Fibroblast of skin of left quadriceps (primary cell): ENCODE results near the gene CCDC27.

Experiments used
- DNase-seq, 2 experiments: peaks; one replicate each; pipeline ENCODE4 v3.0.0-alpha.2; 2013; ENCODE audit warnings: low read depth in 2 of 2

Gene CCDC27

DNA sequence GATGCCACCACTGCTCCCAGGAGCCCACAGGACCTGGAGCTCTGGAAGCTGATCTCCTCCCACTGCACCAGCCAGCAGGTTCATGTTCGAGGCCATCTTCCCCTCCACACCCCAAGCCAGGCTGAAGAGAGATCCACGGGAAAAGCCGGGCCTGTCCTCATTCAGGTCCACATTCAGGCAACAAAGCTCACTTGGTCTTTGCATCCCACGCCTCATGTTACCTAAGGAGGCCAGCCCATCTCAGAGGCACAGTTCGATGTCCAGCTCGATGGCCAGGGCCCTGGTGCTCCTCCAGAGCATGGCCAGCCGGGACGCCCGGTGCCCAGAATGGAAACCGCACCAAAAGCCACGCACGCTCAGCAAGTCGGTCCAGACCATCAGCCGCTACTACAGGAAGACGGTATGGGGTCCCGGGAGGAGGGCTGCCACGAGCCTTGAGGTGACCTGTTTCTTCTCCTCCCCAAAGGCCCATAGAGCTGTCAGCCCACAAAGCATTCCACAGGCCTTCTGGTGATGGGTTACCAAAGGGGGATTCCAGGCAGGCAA is at the start of gene CCDC27:
Gene CCDC27, plus strand, starts transcription at position 51 of the 546 bp plus-strand sequence. Its CDS starts 32 bp downstream, at position 83.
- no peak for DNase-seq

DNA sequence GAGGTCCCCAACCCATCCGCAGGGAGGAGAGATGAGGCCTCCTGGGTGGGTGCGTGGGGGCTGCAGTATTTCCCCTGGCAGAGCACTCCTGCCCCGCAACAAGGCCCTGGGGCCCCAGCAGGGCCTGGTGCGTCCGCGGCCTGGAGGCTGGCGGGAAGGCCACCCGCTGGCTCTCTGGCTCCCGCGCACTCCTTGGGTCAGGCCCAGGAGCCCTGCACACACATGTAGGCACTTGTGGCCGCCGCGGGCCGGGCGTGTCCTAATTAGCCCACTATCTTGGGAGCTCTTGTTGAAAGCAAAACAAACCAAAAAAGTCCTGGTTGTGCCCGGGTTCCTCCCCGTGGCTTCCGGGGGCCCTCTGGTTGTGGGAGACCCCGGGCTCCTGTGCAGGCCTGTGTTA is 49.7 kb upstream of the CCDC27 start:
- DNase-seq: no peak

DNA sequence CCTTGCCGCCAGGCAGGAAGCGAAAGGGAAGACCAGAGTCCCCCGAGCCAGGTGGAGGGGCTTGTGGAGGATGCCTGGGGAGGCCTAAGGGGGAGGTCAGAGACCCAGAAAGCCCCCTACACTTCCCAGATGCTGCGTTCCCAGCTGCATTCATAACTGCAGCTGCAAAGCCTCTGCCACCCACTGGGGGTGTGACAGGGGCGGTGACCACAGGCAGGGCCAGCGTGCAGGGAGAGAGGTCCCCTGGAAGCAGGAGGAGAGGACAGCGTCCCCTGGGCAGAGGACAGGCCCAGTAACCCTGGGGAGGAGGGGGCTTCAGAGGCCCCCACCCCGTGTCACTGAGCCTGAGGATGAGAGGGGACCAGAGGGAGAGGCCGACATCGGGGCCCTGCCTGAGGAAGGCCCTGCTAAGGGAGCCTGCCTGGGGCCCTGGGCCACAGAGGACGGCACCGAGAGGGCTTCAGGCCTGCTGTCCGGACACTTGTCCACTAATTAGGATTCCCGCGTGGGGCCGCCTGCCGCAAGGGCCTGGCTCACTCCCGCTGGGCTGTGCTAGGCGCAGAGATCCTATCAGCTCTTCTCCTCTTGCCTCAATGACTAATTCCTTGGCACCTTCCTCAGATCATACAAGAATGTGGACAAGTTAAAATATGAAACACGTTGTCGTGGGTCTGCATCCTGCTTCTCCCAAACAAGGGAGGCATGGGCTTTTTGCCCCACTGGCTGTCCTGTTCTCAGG is 49.1 kb upstream of the CCDC27 start:
- DNase-seq: peak in 1 of 2 experiments; percentile 1

DNA sequence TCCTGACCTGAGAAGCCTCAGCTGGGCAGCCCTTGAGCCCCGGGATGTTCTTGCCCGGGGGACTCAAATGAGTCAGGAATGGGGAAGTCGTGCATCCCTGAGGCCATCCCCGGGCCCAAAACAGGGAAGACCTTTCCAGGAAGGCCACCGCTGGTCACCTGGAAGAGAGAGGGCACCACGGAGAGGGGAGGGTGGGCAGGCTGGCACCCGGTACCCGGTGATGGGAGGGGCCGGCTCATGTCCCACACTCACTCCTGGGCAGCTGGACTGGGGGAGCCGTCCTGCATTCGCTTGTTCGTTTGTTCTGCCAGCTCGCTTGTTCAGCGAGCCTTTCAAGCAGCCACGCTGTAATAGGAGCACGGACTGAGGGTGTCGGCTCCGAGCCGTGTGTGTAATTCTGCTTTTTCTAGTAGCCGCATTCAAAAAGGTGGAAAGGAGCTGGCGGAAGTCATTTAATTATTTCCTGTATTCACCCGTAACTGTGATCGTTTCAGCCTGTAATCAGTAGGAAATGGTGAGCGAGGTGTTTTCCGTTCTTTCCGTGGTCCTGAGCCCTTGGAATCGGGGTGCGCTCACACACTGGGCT is 48.4 kb upstream of the CCDC27 start:
- no peak for DNase-seq

DNA sequence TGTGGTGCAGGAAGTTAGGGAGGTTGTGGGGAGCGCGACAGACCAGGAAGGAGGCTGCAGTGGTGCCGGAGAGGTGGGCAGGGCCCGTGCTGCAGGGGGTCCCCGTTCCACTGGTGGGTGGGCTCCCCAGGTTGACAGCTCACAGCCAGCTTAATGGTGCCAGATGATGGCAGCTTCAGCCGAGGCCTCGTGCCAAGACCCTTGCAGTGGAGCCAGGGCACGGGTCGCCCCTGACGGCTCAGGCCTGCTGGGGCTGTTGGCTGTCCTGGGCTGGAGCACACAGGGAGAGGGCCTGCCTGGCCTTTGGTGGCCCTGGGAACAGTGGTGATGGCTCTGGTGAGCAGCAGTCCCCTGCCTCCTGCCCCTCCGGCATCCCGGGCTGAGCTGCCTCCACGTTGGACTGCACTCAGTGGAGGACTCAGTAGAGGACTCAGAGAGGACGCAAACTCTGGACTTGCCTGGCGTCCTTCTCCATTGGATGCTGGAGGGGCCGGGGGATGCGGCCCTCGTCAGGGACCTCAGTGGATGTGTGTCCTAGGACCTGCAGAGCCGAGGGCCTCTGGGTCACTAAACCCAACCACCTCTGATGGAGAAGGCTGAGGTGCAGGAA is 46.8 kb upstream of the CCDC27 start:
- DNase-seq: no peak

DNA sequence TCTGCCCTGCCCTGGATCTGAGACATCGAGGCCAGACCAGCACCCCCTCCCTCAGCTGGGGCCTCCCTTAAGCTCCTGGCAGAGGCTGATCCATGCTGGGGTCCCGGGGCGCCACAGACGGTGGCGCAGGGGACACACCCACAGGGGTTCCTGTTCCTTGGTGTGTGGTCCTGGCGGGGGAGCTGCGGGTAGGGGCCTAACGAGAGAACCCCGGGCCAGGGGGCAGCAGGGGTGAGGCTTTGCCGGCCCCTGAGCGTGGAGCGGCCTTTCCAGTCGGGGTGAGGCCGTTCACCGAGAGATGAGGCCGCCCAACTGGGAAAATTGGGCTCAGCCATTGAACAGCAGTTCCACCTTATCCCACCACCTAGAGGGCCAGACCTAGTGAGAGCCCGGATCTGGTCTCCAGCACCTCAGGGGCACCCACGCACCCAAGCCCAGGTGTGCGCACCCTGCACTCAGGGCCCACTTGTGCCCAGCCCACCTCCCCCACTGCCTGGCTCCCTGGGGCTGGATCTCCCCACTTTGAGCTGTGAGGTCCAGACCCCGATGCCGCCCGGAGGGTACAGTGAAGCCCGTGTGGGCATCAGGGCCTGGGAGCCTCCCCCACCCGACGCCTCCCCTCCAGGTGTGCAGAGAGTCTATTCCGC is 45.5 kb upstream of the CCDC27 start:
- DNase-seq: no peak

DNA sequence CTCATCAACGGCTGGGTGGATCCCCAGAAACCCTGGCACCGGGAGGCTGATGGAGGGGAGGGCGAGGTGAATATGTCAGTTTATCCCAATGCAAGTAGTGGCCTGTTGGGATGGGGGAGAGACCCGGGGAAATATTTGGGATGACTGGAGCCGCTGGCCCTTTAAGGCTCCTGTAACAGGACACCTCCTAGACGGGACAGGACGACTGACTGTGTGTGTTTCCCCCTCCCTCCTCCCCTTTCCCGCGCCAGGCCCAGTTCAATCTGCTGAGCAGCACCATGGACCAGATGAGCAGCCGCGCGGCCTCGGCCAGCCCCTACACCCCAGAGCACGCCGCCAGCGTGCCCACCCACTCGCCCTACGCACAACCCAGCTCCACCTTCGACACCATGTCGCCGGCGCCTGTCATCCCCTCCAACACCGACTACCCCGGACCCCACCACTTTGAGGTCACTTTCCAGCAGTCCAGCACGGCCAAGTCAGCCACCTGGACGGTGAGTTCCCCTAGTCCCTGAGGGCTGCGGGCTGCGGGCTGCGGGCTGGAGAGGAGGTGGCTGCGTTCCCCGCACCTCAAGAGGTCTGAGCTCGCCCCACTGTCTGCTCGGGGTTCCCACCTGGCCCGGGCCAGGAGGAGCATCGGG is 44.8 kb upstream of the CCDC27 start:
- no peak for DNase-seq

DNA sequence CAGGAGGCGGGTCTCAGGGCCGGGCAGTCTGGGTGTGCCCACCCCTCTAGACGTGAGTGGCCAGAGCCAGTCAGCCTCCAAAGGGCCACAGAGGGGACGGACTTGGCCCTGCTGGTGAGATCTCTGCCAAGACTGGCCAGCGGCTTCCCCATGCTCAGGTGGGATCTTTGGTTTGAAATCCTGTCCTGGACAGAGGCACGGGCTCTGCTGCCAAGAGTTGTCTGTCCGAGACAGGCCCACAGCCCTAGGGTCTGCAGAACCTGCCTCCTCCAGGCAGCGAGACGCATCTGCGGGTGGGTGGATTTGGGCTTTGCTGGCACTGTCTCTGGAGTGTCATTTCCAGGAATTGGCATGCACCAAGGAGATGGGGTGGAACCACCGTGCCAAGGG is 44.3 kb upstream of the CCDC27 start:
- DNase-seq: no peak

DNA sequence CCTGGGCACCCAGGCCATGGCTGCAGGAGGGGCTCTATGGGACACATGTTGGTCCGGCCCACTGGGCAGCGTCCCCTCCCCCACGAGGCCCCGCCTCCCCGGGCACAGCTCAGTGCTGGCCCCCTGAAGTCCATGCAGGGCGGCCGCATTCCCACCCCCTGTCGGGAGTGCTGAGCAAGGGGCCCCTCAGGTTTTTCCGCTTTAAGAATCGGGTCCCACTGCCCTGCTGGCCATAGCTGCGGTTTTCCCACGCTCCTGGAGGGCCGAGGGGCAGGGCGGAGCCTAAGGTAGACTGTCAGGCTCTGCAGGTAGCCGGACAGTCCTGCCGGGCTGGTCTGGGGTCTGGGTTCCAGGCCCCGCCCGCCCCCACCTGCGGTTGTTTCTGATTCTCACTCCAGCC is 43.5 kb upstream of the CCDC27 start:
- no peak for DNase-seq

DNA sequence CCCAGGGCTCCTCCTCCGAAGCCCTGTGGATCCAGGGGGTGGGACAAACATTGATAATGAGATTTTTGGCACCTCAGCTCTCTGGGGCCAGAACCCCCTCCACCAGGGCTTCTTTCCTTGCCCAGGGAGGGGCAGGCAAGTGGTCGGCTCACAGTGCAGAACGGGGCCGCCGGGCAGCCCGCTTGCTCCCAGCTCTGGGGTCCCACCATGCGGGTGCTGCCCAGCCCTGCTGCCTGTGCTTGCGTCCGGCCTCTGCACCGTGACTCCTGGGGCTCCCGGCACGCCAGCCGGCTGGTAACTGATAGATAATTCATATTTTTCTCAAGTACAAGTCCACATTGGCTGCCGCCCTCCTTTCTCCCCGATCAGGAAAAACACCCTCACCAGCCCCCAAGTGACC is 42.0 kb upstream of the CCDC27 start:
- DNase-seq: no peak

DNA sequence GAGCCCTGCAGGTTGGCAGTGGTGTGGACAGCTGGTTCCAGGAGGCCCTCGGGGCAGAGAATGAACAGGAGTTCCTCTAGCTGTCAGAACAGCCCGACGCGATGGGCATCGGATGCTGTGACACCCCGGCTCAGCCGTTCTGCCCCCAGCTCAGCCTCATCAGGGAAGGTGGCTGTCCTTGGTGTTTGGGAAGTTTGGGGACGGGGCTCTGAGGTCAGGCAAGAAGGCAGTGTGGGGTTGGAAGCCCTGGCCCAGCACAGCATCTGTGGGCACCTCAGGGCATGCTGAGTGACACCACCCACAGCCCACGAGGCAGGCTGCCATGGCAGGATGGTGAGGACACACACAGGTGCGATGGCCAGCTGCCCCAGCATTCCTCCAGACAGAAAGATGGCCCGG is 40.9 kb upstream of the CCDC27 start:
- DNase-seq: no peak

DNA sequence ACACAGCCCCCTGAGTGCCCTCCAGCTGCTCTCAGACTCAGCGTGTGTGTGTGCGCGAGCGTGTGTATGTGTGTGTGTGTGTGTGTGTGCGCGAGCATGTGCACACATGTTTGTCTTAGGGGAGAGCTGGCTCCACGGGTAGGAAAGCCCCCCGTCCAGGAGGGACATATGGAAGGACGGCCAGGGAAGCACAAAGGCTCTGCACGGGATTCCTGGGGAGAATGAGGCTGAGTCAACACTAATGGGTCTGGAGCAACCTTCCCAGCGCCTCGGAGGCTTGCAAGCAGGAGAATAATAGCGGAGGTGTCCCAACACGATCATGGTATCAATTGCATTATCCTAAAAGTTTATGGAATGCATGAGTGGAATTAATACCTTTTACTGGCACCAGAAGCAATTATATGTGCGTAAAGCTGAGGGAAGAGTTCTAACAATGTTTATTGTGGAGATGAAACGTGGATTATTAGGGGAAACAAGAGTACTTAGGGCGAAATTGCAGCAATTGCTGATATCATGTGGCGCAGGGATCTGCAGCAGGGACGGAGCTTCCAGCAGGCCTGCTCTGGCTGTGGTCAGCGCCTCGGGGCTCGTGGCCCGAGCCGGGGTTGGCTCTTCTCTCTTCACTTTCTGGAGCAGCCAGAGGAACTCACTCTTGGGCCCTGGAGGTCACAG is 40.3 kb upstream of the CCDC27 start:
- DNase-seq: no peak

DNA sequence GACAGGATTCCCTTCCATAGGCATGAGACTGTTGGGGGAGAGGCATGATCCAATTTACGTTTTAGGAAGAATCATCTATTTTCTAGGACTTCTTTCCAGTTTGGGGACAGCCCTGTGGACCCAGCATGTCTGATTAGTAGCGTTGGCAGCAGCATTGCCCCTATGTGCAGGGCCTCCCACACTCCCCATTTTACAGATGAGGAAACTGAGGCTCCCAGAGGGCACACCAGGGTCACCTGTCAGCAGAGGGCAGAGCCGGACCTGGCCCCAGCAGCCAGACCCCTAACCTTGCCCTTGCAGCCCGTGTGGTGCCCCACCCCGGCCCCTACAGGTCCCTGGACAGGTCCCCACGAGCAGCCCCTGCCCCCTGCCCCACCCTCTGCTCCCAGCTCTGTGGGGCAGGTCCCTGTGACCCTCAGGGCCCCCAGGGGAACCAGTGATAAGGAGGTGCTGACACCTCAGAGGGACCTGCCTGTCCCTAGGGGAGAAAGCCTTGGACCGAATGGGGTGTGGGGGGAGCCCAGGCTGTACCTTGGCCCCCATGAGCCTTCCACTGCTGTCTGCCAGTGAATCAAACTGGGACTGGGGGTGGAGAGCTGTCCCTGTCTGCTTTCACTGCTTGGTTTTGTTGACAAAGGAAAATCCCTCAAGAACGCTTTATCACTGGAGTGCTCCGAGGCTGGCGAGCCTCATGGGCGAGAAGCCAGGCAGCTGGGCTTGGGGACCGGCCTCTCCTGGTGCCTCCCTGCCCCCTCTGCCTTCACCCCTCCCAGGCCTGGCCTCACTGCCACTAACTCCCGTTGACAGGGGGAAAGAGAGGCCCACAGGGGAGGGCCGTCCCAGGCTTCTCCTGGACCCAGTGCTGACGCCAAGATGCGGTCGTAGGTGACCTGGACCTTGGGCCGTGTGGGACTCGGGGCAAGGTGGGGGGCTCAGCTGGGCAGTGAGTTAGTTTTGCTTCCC is 39.4 kb upstream of the CCDC27 start:
- no peak for DNase-seq

DNA sequence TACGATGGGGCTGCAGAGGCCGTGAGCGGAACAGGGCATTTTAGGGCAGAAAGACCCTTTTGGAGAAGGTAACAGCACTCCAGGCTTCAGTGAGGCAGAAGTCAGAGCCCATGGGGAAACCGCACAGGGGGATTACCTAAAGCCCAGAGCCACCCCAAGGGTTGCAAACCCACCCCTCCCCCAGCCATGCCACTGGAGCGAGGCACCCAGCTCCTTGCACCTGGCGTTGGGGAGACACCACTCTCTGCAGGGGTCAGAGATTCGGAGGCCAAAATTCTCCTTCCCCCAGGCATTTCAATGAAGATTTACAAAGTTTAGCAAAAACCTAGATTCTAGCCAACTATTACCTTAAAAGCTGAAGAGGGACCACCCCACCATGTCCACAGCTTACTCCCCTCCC is 38.4 kb upstream of the CCDC27 start:
- no peak for DNase-seq

DNA sequence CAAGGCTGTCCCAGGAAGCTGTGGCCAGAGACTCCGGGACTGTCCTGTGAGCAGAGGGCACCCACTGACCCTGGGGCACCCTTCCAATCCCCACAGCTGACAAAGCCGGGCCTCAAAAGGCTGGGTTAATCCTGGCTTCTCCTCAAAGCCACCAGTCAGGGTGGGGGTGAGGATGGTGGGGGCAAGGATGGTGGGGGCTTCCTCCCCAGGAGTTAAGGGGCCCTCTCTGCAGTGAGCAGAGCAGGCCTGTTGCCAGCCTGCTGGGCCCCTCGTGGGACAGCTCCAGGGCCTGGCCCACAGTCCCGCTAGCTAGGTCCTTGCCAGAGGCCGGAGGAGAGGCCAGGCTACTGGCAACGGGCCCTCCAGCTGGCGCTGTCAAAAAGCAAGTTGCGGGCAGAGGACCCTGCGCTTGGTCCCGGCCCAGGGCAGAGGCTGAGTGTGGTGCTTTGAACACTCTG is 37.9 kb upstream of the CCDC27 start:
- DNase-seq: no peak

DNA sequence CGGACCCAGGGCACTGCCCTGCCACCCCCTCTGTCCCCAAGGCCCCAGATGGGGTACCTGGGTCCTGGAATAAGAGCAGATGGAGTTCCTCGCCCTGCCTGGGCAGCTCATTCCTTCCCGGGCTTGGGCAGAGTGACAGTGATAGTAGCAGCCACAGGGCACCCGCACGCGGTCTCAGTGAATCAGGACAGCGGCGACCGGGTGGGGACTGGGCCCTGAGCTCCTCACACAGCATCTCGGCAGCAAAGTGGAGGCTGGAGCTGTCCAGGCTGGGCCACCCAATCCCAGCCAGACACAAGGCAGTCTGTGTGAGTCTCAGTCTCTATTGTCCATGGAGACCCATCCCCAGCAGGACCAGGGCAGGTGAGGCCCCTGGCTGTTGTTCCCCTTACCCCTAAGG is 37.4 kb upstream of the CCDC27 start:
- no peak for DNase-seq

DNA sequence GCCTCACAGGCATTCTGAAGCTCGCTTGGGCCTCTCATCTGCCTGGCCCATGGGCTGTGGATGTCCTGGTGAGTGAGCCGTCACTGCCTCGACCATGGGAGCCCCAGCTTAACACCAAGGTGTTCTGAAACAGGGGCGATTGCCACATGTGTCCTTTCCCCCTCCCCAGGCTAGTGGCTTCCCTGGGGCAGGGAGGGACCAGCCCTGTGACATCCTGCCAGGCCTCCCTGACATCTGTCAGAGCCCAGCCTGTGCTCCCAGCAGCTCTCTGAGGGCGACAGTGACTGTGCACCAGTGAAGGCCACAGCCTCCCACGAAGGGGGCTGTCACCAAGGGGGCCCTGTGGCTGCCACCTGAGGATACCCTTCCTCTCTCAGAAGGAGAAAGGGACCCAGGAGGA is 35.9 kb upstream of the CCDC27 start:
- DNase-seq: no peak

DNA sequence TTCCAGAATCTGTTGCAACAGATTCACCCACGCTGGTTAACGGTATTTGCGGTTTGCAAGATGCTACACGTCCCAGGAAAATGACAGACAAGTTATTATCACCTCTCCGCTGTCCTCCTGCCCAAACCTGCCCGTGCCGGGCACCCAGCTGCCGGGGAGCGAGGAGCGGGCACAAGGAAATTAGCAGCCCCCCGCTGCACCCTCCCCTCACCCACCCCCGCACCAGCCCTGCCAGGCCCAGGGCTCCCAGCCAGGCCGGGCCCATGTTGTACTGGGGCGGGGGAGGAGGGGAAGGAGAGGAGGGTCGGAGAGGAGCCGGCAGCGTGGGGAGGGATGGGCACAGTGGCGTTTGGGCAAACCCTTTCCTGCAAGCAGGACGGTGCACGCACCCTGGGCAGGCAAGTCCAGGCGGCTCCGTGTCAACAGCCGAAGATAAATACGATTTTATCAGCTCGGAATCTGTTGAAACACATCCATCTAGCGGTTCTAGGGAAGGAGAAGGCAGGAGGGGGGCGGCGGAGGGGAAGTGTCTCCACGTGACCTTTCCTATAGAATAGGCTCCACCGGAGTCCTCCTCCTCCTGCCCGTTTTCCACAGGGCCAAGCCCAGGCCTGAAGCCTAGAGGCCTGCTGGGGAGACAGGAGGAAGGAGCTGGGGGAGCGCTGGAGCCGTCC is 35.1 kb upstream of the CCDC27 start:
- no peak for DNase-seq

DNA sequence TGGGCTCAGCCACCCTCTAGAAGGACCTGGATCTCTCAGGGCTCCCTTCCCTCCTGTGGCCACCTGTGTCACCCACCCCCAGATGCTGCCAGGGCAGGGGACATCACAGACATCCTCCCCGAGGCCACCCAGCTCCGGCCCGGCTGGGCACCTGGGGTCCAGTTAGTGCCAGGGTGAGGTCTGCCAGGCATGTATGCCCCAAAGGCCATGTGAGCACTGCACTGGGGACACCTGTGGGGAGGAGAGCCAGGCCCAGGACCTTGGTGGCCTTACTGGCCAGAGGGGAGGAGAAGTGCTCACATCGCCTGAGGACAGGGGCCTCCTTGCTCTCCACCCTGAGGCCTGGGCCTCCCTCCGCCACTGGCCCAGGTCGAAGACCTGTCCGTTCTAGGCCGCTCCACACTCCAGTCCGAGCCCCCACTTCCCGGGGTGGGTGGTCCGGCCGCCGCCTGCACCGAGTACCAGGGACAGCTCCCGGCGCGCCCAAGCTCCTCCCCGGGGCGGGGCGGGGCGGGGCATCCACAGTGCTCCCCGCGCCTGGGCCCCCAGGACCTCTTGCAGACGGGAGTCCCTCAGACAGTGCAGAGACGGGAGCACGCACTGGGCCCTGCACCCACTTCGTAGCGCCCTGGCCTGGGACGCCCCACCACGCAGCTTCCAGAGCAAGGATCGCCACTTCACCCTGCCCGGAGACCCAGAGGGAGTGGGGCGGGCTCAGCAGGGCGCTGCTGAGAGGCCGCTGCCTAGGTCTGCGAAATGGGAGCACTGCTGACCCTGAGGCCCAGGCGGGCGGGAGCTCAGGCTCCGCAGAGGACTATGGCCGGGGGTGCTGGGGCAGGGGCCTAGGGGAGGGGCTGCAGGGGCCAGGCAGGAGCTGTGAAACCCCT is 34.3 kb upstream of the CCDC27 start:
- no peak for DNase-seq
